GM19438 (cell line): Measurements from ENCODE around the gene IER3.
"Not testable (repeated sequence)": the region's sequence is repeated elsewhere in the genome, so short reads cannot be mapped to it uniquely, and the experiment has no call there.

Experiments used
- ATAC-seq: cut with Tn5 transposase; IDR thresholded peaks from one replicate; pipeline ENCODE4 v1.9.1; 2021; ENCODE audit warnings: low read depth; ENCODE audit not compliant: unreplicated experiment

Gene IER3

GRCh38 chr6:30725713-30726505 is 18.4 kb downstream of the IER3 start:
- ATAC-seq: no peak

- no peak for ATAC-seq
Measured at GRCh38 chr6:30724906-30725667, 19.3 kb downstream of the IER3 start.

DNA sequence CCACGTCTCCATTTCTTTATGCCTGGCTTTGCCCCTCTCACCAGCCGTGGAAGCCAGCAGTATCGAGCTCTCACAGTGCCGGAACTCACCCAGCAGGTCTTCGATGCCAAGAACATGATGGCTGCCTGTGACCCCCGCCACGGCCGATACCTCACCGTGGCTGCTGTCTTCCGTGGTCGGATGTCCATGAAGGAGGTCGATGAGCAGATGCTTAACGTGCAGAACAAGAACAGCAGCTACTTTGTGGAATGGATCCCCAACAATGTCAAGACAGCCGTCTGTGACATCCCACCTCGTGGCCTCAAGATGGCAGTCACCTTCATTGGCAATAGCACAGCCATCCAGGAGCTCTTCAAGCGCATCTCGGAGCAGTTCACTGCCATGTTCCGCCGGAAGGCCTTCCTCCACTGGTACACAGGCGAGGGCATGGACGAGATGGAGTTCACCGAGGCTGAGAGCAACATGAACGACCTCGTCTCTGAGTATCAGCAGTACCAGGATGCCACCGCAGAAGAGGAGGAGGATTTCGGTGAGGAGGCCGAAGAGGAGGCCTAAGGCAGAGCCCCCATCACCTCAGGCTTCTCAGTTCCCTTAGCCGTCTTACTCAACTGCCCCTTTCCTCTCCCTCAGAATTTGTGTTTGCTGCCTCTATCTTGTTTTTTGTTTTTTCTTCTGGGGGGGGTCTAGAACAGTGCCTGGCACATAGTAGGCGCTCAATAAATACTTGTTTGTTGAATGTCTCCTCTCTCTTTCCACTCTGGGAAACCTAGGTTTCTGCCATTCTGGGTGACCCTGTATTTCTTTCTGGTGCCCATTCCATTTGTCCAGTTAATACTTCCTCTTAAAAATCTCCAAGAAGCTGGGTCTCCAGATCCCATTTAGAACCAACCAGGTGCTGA is 20.3 kb downstream of the IER3 start:
- ATAC-seq: not testable (repeated sequence)

- not testable (repeated sequence) for ATAC-seq
Measured at GRCh38 chr6:30723159-30723842, 21.0 kb downstream of the IER3 start.

DNA sequence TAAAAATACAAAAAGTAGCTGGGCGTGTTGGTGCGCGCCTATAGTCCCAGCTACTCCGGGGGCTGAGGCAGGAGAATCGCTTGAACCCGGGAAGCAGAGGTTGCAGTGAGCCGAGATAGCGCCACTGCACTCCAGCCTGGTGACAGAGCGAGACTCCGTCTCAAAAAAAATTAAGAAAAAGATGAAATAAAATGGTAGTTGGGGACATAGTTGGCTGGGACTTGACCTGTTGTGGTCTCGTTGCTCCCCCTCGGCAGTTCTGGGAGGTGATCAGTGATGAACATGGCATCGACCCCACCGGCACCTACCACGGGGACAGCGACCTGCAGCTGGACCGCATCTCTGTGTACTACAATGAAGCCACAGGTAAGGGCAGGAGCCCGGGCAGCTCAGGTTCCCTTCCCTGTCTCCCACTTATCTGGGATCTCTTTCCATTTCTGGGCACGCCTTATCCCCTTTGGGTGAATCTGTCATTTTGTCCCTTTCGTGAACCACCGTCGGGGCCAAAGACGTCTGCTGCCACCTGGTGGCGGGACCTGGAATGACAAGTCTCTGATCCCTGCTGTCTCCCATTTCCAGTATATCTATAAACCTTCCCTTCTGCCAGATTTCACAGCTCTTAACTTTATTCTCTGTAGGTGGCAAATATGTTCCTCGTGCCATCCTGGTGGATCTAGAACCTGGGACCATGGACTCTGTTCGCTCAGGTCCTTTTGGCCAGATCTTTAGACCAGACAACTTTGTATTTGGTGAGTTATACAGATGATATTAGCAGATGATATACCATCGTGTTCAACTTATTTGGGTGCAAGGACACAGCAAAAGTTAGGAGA is 21.9 kb downstream of the IER3 start:
- no peak for ATAC-seq

- not testable (repeated sequence) for ATAC-seq
Measured at GRCh38 chr6:30722025-30722279, 22.4 kb downstream of the IER3 start.

DNA sequence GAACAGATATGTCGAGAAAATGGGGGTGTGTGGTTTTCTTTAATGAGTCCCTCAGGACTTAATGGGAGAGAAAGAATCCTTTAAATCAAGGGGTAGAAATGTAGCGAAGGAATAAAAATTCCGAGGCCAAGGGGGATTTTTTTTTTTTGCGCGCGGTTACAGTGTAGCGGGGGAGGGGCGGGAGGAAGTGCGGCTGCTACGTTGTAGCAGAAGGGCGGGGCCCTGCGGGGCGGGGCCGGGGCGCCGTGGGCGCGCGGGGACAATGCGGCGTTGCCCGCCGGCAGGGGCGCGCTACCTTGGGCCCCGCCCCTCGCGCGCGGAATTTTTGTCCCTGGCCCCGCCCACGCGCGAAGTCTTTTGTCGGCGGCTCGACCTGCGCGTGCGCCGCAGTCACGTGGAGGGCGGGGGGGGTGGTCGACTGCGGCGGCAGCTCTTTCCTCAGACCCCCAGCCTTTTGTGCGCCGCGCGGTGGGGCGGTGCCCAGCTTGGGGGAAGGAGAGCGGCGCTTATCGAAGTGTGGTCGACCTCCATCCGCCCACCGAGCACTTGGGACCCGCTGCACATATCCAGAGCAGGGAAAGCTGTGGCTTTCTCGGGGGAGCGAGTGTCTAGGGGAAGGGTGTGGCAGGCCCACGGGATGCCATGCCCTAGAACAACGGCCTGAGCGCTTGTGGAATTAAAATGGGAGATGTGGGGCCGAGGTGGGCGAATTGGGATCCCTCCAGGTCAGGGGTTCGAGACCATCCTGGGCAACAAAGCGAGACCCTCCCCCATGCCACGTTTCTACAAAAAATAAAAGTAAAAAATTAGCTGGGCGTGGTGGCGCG is 22.9 kb downstream of the IER3 start:
- ATAC-seq: no peak

GRCh38 chr6:30720738-30721197 is 23.6 kb downstream of the IER3 start:
- ATAC-seq: no peak

DNA sequence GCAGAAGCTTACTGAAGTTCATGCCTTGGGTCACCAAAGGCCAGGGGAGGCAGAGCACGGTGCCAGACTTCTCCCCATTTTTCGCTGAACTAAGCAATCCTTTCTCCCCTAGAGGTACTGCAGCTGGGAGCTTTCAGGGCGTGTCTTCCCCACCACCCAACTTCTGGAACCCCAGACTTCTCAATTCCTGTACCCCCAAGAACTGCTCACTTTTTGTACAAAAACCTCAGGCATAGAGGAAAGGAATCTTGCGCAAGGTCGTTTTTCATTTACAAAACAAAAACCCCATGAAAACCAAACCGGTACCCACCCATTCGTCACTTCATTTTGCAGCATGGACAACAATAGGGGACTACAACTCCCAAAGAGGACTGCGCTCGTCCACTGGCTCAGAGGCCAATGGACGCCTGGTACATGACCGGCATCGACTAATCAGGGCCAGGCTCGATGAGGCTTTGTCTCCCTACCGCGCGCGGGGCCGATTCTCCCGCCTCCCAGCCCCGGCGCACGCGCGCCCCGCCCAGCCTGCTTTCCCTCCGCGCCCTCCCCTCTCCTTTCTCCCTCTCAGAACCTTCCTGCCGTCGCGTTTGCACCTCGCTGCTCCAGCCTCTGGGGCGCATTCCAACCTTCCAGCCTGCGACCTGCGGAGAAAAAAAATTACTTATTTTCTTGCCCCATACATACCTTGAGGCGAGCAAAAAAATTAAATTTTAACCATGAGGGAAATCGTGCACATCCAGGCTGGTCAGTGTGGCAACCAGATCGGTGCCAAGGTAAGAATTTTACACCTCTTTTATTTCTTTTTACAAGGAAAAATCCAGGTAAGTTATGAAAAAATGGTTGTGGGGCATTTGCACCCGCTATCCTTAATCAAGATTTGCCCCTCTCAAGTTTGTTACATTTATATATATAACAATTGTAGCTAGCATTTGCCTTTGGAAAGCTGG is 24.3 kb downstream of the IER3 start, which contains the start of gene TUBB:
Gene TUBB, plus strand, starts transcription at position 562 of the 947 bp plus-strand sequence. Its CDS starts 155 bp downstream, at position 717.
- ATAC-seq: peak; percentile 31

DNA sequence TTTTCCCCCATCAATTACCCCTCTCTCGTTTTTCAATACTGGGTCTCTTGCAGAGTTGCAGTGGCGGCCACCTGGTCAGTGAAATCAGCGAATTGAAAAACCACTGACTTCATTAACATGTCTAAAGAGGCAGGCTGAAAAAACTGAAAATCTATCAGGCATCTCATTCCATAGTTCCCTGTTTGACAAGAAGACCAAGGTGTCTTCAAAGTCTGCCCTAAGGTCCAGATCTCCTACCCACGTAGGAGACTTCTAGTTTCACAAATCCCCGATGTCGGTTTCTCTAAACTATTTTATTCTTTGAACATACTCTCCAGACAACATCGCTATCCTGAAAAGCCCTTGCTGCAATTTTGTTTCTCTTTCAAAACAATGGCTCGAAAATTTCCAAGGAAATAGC is 25.0 kb downstream of the IER3 start:
- ATAC-seq: no peak

DNA sequence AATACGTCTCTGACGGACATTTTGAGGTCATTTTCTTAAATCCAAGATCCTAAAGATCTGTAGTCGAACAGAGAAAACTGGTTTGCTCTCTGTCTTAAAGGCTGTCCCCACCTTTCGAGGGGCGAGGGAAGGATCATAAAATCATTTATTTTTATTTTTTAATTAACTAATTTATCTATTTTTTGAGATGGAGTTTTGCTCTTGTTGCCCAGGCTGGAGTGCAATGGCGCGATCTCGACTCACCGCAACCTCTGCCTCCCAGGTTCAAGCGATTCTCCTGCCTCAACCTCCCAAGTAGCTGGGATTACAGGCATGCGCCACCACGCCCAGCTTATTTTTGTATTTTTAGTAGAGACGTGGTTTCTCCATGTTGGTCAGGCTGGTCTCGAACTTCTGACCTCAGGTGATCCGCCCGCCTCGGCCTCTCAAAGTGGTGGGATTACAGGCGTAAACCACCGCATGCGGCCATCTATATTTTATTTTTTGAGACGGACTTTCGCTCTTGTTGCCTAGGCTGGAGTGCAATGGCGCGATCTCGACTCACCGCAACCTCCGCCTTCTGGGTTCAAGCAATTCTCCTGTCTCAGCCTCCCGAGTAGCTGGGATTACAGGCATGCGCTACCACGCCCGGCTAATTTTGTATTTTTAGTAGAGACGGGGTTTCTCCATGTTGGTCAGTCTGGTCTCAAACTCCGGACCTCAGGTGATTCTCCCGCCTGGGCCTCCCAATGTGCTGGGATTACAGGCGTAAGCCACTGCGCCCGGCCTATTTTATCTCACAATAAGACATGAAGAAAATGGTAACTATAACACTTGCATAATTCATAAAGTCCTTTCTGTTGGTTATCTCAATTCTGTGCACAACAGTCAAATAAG is 26.3 kb downstream of the IER3 start:
- ATAC-seq: not testable (repeated sequence)

DNA sequence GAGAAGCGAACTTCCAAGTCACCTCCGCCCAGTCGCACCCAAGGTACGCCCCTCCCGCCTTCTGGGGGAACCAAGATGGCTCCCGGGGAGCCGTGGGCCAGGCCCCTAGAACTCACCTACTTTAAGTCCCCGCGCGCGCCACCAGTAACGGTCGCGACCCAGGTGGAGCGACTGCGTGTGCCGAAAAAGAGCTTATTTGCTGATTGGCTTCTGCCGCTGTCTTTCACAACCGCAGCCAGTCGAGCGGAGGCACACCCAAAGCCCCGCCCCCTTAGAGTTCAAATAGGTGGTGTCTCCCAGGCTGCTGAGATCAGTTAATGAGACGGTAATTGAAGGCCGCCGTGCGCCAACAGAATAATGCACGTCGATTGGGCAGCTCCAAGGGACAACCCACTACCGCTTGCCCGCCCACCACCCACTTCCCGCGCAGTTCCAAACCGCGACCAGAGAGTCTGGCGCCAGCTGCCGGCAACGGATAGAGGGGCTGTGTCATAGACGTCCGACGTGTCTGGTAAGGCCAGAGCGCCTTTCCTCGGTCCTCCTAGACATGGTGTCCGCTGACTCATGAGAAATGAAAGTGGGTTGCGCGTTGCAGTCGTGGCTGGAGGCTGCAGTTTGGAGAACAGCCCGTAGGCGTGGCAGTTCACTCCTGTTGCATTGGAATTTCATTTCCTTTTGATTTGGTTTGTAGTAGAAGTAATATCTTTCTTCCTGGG is 27.1 kb downstream of the IER3 start, which contains the start of gene MDC1:
Gene MDC1, minus strand, starts transcription at position 153 of the 716 bp plus-strand sequence. CDS start 2,106 bp downstream, outside the sequence.
- peak; percentile 67 for ATAC-seq

GRCh38 chr6:30716879-30717128 is 27.5 kb downstream of the IER3 start:
- no peak for ATAC-seq

- no peak for ATAC-seq
Measured at GRCh38 chr6:30714263-30714662, 30.1 kb downstream of the IER3 start.

GRCh38 chr6:30712441-30712945 is 31.9 kb downstream of the IER3 start:
- no peak for ATAC-seq
